Central memory CD4-positive, alpha-beta T cell (primary cell): Measurements from ENCODE around the gene RNF224.

ENCODE experiments used
- DNase-seq: peaks from one replicate; pipeline ENCODE4 v3.0.0; 2022

Gene RNF224

DNA sequence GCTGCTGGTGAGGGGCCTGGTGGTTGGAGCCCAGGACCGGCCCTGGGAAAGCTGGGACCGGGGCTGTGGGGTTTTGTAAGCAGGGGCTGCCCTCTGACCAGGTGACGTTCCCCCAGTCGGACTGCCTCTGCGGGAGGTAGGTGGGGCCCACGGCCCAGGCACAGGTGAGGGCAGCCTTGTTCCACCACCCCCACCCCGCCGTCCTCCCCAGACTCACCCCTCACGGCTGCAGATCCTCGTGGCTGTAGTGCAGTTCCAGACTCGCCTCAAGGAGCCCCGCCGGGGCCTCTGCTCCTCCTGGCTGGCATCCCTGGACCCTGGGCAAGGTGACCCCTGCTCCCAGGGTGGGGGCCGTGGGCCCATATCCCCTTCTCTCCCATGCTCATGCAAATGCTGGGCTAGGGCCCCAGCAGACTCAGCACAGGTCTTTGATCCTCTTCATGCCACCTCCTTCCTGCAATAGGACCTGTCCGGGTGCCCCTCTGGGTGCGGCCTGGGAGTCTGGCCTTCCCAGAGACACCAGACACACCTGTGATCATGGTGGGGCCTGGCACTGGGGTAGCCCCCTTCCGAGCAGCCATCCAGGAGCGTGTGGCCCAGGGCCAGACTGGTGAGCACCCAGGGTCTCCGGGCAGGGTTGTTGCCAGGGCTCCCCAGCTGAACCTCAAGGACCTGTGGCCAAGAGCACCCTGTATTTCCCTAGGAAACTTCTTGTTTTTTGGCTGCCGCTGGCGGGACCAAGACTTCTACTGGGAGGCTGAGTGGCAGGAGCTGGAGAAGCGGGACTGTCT, 11.9 kb upstream of the RNF224 start:
- DNase-seq = no peak

DNA sequence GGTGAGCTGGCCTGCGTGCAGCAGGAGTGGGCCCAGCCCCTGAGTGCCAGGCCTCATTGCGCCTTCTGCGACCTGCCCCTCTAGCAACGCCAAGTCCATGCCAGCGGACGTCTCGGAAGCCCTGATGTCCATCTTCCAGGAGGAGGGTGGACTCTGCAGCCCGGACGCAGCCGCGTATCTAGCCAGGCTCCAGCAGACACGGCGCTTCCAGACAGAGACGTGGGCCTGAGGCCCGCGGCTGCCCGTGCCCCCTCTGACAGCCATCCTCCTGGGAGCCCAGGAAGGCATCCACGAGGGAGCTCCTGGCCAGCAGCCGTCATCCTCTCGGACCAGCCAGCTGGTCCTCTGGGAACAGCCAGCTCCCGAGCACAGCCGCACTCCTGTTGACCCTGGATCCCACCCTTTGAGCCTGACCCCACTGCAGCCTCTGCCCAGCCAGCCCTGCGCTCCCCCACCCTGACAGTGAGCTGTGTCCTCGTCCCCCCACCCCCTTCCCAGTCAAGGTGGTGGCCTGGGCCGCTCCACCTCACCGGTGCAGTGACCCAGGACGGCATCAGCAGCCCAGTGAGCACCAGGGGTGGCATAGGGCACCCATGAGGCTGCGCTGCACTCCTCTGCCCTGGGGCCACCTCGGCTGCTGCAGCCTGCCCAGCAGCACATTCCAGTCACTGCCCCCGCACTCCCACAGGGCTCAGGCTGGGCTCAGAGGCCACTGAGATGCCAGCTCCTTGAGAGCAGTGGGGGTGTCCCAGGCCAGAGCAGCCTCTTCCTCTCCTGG, 10.9 kb upstream of the RNF224 start:
- DNase-seq = no peak

DNA sequence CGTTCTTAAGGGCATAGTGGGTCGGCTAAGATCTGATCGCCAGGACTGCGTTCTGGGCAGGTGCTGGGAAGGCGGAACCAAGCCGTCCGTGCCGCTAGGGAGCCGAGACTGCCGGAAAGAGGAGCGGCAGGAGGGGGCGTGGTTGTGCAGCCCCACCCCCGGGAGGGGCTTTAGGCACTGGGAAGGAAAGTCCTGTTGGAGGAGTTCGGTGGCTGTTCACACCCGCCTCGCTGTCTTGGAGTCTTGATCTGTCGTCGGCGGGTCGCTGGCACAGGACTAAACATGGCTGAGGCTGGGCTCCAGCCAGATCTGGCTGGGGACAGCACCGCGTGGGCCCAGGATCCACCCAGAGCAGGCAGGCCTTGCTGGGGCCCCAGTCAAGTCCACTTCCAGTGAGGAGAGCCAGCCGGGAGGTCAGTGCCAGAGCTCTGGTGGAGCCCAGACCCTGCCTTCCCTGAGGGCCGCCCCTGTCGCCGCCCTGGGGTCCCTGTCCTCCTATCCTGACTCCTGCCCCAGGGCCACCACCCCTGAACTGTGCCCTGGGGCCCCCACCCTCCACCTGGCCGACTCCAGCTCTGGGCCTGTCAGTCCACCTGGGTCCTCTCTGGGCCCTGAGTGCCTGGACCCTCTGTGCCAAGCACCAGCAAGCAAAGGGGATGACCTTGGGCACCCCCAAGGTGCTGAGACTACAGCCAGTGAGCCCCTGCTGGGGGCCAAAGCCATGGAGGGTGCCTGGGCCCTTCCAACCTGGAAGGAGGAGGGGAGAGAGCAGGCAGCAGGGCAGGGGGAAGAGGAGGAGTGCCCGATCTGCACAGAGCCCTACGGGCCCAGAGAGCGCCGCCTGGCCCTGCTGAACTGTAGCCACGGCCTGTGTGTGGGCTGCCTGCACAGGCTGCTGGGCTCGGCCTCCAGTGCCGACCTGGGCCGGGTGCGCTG, 9.8 kb upstream of the RNF224 start:
- no peak for DNase-seq

DNA sequence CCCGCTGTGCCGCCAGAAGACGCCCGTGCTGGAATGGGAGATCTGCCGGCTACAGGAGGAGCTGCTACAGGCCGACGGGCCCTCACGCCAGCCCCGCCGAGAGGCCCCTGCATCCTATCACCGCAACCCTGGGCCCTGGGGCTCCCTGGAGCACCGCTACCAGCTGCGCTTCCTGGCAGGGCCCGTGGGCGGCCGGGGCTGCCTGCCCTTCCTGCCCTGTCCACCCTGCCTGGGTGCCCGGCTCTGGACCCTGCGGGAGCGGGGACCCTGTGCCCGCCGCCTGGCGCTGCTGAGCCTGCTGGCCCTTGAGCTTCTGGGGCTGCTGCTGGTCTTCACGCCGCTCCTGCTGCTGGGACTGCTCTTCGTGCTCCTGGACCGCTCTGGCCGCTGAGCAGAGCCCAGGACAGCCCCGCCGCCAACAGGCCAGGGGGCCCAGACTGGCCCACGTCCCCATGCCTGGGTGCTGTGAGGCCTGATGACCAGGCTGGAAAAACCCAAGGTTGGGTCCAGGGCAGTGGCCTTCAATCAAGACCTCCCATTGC, 9.0 kb upstream of the RNF224 start:
- no peak for DNase-seq

DNA sequence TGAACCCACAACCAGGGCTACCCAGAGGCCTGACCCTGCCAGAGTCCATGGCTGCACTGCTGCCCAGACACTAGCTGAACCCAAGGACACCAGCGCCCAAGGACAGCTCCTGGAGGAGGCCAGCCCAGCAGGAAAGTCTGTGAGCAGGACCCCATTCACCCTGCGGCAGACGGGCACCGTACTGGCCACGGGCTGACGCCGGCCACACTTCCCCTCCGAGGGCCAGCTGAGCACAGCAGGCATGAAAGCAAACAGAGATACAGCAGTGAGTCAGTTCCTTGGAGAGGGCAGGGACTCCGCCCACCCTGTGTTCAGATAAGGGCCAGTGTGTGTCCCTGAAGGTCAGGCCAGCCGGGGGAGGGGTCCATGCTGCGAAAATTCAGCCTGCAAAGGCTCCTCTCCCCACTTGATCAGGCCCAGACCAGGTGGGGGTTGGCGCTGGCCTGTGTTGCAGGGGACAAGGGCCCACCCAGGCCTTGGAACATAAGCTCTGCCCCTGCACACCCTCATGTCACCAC, 8.5 kb upstream of the RNF224 start:
- DNase-seq = no peak

DNA sequence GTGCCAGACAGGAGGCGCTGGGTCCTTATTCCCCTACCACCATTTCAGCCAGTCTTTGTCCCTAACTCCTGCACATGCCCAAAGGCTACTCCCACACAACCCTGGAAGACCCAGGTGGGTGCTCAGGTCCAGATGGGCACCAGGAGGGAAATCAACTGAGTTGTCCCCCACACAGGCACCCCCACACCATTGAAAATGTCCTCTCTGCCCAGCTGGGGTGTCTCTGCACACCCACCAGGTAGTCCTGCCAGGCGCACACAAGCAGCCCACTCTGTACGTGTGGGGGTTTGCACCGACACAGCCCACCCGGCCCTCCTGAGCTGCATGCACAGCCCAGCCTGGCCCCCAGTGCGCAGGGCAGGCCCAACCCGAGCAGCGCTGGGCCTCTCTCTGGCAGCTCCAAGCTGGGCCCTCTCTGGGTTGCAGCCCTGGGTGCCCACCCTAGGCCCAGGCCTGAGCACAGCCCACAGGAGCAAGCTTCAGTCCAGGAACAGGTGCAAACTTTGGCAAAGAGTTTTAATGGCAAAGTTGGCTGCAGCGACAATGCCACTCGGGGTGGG, 7.5 kb upstream of the RNF224 start:
- no peak for DNase-seq

DNA sequence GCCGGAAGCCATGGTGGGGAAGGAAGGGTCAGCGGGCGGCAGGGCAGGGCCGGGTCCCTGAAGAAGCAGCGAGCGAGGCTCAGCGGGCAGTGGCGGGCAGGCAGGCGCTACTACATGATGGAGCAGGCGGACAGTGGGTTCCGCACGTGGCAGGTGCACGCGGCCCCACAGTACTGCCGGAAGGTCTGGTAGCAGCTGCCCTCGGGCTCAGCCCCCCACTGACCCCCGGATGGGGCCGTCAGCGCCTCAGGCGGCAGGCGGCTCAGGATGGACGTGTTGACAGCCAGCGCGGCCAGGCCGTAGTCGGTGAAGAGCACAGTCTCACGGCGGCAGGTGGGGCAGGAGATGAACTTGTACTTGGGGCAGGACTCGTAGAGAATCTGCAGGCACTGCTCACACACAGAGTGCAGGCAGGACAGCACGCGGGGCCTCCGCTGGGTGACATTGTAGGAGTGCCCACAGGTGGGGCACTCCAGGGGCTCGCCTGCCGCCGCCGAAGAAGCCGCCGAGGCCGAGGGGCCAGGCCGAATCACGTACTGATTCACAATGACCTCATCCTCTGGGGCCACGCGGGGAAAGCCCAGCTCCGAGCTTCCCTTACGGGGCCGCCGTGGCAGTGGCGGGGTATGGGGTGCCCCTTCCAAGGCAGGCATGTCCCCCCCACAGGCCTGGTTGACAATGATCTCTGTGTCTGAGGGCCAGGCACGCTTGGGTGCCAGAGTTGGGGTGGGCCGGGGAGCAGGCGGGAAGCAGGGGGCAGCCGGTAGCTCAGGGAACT, 6.8 kb upstream of the RNF224 start:
- DNase-seq = no peak

DNA sequence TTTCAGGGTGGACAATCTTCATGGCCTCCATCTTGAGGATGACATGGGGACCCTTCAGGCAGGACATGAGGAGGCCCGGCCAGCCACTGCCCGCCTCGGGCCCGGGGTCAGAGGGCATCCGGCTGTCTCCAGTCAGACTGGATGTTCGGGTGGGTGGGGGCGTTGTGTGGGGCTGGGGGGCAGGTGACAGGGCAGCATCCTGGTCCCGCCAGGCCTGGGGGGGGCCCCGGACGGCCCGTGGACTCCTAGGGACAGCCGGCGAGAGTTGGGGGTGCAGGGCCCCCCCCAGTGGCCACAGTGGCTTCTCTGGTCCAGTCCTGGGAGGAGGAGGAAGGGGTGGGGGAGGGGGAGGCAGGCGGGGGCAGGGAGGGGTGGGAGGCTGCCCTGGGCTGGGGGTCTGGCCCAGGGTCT, 6.2 kb upstream of the RNF224 start:
- DNase-seq = no peak

DNA sequence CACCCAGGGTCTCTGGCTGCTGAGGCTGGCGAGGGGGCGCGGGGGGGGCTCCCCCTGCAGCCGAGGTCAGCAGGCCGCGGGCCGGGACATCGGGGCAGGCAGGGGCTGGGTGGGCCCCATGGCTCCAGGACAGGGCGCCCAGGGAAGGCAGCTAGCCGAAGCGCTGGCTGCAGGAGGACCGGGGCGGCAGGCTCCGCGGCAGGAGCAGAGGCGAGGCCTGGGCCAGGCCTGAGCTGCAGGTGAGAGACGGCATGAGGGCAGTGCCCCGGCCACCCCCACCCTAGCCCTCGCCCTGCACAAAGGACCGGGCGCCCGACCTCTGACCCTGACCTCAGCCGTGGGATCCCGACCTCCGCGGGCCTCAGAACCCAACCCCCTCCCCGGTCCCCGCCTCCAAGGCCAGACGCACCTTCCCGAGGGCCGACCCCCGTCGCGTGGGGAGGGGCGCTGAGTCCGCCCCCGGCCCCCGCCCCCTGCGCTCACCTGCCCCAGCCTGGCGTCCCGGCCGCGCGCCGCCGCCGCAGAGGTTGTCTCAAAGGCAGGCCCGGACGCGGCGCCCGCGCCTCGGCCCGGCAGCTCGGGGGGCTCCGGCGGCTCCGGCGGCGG, 5.7 kb upstream of the RNF224 start:
- DNase-seq = no peak

DNA sequence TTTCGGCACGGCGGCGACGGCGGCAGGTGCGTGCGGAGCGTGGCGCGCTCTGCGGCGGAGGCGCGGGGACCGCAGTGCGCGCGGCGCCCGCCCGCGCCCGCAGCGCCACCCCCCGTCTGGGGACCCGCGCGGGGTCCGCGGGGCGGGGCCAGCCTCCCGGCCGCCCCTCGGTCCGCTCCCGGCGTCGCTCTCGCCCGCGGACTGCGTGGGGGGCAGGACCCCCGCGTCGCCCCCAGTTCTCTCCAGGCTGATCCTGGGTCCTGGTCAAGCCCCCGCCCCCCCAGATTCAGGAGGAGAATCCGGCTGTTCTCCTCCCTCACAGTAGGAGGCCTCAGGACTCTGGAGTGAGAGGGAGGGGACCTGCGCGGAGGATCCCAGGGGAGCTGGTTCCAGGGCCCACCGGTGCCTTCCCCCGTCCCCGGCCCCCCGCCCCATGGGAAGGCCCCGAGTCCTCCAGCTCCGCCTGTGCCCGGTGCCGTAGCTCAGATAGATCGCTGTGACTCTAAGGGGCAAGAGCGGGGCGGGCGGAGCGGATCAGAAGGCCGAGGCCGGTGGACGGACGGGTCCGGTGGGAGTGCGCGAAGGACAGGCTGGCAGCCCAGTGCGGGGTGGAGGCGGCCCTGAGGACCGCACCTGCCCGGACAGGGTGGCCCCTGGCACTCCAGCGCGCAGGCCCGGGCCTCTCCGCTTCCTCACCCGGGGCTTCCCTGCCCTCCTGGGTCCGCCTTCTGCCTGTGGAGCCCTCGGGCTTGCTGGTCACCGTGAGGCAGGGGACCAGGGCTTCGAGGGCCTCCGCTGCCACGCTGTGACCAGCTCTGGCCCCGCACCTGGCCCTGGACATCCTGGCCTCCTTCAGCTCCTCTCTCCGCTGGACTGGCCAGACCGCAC, 4.9 kb upstream of the RNF224 start, which contains the start of gene RNF208:
TSS of gene RNF208 (minus strand) at position 51 of the 888 bp plus-strand sequence. CDS start 1,028 bp downstream, outside the sequence.
- no peak for DNase-seq

DNA sequence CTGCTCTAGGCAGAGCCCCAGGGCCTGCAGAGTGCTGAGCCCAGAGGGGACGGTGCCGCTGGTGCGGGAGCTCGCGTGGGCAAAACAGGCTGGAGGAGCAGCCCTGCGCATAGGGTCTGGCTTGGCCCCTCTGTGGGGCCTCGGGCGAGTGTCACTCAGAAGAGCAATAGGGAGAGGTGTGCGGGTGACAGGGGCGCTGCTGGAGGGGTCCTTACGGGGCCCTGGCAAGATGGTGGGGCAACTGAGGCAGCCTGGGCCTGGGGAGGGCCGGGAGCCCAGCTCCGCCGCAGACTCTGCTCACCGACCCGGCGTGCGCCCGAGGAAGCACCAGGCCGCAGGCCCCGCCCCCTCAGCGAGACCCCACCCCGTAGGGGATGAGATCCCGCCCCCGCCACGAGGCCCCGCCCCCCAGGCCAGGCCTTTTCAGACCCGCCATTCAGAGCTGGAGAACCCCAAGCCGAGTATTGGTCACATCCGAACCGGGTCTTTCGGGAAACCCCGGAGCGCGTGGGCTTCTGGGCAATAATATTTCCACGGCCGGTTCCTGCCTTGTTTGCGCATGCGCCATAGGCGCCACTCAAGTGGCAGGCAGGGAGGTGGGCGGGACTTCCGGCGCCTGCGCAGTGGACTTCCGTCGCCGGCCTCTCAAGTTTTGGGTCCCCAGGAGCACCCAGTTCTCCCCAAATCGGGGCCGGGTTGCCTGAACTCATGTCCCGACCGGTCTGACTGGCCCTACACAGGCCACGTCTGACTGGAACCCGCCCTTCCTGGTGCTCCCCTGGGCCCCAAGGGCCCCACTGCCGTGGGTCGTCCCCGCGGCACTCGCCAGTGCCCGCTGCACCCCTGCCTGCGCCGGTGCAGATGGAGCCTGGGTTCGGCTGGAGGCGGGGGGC, 4.0 kb upstream of the RNF224 start:
- peak; percentile 99 for DNase-seq

DNA sequence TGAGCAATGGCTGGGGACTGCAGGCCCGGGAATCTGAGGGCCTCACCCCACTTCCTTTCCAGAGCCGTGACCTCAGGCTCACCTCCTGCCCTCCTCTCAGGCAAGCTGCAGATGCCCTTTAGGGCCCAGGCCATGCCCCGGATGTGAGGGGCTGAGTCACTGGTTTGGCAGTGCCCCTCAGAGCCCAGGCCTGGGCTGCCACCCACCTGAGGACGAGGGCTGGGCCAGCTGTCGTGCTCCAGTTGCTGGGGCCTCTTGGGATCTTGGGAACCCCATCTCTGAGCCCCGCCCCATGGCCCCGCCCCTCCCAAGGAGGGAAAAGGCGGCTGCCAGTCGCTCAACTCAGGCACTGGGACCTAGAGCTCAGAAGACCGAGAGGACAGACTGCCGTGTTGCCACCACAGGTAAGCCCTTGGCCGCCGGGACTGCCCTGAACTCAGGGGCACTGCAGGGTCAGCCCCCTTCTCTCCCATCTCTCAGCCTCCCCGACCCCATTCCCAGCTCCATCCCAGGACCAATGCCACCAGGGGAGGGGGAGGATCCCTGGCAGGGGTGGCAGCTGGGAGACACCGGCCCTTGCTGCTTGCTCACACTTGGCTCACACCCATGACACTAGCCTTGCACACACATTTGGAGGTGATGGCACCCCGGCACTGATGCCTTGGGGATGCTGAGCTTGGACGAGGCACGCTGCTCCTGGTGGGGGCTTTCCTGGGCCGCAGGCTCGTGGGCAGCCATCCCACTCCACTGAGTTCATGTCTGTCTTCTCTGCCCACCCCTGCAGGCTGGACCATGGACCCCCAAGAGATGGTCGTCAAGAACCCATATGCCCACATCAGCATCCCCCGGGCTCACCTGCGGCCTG, 2.2 kb upstream of the RNF224 start, which contains the start of gene CYSRT1:
TSS of gene CYSRT1 (plus strand) at position 345 of the 865 bp plus-strand sequence. CDS start at position 793, 448 bp downstream.
- DNase-seq = no peak

DNA sequence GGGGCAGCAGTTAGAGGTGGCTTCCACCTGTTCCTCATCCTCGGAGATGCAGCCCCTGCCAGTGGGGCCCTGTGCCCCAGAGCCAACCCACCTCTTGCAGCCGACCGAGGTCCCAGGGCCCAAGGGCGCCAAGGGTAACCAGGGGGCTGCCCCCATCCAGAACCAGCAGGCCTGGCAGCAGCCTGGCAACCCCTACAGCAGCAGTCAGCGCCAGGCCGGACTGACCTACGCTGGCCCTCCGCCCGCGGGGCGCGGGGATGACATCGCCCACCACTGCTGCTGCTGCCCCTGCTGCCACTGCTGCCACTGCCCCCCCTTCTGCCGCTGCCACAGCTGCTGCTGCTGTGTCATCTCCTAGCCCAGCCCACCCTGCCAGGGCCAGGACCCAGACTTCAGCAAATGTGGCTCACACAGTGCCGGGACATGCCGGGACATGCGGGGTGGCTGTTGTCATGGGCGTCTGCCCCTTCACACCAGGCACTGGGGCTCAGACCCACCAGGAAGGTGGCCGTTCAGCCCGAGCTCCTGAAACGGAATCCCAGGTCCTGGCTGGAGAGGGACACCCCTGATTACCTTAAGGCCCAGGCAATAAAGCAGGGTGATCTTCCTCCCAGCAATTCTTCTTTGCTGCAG, 1.5 kb upstream of the RNF224 start:
- no peak for DNase-seq

DNA sequence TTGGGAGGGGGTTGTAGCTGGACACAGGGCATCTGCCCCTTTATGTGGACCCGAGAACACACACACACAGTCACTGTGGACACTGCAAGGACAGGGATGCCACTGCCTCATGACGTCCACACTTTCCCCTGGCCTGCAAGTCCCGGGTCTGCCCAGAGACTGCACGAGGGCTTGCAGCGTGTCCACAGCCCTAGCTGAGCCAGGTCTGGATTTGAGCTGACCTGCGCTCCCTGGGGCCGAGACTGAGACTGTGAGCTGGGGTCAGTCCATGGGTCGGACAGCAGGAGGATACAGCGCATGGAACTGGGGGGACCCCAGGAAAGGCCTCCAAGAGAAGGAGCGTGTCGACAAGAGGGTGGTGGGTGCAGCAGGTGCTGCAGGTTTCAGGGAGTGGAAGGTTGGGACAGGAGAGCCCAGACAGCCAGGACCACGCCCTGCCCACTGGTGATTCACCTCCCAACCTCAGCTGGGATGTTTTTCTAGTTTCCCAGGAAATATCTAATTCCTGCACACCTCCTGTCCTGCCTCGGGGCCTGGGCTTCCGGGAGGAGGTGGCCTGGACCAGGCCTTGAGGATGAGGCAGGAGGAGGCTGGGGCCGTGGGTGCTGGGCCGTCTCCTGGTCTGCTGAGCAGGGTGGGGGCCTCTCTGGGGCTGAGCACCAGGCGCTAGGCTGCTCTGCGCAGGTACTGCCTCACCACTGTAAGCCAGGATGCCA, 806 bp upstream of the RNF224 start:
- DNase-seq = no peak

DNA sequence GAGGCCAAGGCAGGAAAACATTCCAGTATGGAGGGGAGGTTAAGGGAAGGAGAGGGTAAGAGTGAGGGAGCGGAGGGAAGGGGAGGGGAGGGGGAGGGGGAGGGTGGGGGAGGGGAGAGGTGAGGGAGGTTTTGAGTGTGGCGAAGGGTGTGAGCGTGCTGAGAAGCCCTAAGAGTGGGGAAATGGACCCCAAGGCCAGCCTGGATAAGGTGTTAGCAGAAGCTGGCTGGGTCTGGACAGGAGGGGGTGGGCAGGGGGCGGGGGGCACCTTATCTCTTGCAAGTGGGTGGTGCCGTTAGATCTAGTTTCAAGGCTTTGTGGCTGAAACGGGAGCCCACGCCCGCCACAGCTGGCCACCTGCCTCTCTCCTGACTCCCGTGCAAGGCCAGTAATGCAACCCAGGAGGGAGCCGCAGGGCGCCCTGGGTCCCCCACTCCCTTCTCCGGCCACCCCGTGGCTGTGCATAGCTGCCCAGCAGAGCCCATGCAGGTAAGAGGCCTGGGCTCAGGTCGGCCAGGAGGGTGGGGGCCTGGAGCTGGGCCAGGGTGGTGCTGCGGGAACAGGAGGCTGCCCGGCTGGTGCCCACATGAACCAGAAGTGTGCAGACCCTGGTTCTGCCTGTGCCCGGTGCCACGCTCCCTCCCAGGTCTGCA, 677 bp downstream of the RNF224 start:
- DNase-seq = no peak

DNA sequence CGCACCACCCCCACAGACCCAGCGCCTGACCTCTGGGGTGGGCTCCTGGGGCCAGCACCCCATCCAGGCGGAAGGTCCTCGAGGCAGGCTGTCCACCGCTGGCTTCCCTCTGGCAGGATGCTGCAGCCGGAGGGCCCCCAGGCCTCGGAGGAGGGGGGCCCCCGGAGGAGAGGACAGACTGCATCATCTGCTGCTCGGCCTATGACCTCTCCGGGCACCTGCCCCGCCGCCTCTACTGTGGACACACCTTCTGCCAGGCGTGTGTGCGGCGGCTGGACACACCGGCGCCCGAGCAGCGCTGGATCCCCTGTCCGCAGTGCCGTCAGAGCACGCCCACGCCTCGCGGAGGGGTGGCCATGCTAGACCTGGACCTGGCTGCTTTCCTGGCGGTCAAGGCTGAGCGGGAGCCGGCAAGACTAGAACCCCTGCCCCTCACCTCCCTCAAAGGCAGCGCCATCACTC, 1.2 kb downstream of the RNF224 start:
- DNase-seq = no peak
